Measurements from ENCODE around the gene RALA. TPM values are rescaled to one million over a fixed set of nuclear protein-coding genes. Genes with fewer than 3 reads are reported as not detected.

RALA gene
- total and polyA plus RNA-seq, 2 of the 13 experiments (the other 11 are each of a cell fraction or from before 2014, with no cell fraction given): 11.8 to 19.5 TPM

GRCh38 chr7:39693812-39694211 is 70.4 kb downstream of the RALA start:
- Histone ChIP-seq H3K27ac (ENCODE audit: extremely low read length, insufficient read depth, low read length) (no peak overlapping the region), H3K9ac (ENCODE audit: insufficient read depth, low read depth, low read length) (no peak overlapping the region), H4K20me1 (ENCODE audit: insufficient read depth, low read length) (no peaks in the 10 kb centered on the region), H3K36me3 (replicated peaks in 1 of 2; ENCODE audit: control insufficient read depth in 1 of 2, insufficient read depth in 2 of 2, low read length in 2 of 2) (peaks cover 12 to 61% of the 10 kb centered on the region in 2 experiments), H2AFZ (ENCODE audit: low read length) (no peak overlapping the region), H3K79me2 (ENCODE audit: insufficient read depth, low read length) (no peaks in the 10 kb centered on the region), H3K4me3 (replicated peaks in 1 of 3; ENCODE audit: insufficient read depth in 1 of 3, low read depth in 2 of 3, low read length in 3 of 3) (no peak overlapping the region), H3K4me2 (ENCODE audit: low read depth, low read length) (no peak overlapping the region), H3K27me3 (ENCODE audit: control insufficient read depth in 1 of 2, insufficient read depth in 2 of 2, low read length in 2 of 2) (no peaks in the 10 kb centered on the region), H3K4me1 (ENCODE audit: insufficient read depth, low read length) (no peaks in the 10 kb centered on the region), H3K9me3 (ENCODE audit: low read length) (no peaks in the 10 kb centered on the region)
- DNase-seq (ENCODE audit: low spot score) (no peak), FAIRE-seq (no peak), ATAC-seq (no peak)
- BruUV-seq (replicated peaks): no TSS peak
- TF ChIP-seq RFX1 (IDR thresholded peaks at IDR 0.05) (no peak), RXRA (CRISPR knock-in tag; IDR thresholded peaks at IDR 0.05) (no peak), YEATS2 (CRISPR knock-in tag; IDR thresholded peaks at IDR 0.05; ENCODE audit: borderline replicate concordance) (no peak)
- in situ Hi-C loops (cut with HindIII; ENCODE audit: extremely low pct_ligation_motif_present, low pct_unique_long_range_greater_than_20kb) (no loop called here), intact Hi-C loops (cut with micrococcal nuclease; ENCODE audit: unreplicated experiment) (no loop called here)
- POLR2A ChIA-PET: no interaction called here
- CTCF ChIA-PET (ENCODE audit: low intra/inter-chr PET ratio, low total read pairs): no interaction called here
- 100% methylated on average over 2 of the region's 2 CpGs for WGBS (ENCODE audit: low lambda C conversion rate)

DNA sequence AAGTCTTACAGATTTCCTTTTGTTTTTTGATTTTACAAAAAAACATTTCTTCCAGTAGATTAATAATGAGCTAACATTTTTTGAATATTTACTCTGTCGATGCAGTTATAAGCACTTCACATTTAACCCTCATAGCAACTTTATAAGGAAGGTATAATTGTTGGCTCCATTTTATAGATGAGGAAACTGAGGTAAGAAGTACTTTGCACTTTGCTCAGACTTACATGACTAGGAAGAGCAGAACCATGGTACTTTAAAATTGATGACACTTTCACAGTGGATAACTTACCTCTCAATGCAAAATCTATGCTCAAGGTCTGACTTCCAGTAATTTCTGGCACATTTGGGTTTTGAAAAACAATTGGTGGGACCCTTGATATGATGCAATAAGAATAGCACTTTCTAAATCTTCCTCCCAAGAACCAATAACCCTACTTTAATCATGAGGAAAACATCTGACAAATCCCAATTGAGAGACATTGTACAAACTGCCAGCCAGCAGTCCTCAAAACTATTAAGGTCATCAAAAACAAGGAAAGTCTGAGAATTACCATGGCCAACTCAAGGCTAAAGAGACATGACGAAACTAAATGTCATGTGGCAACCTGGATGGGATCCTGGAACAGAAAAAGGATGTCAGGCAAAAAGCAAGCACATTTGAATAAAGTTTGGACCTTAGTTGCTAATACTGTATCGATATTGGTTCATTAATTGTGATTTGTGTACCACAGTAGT is 72.6 kb downstream of the RALA start:
- Histone ChIP-seq H3K79me2 (ENCODE audit: insufficient read depth, low read length) (no peaks in the 10 kb centered on the region), H3K9ac (ENCODE audit: insufficient read depth, low read depth, low read length) (no peak overlapping the region), H3K4me2 (ENCODE audit: low read depth, low read length) (no peak overlapping the region), H3K27ac (ENCODE audit: extremely low read length, insufficient read depth, low read length) (no peak overlapping the region), H2AFZ (ENCODE audit: low read length) (no peak overlapping the region), H3K27me3 (ENCODE audit: control insufficient read depth in 1 of 2, insufficient read depth in 2 of 2, low read length in 2 of 2) (no peaks in the 10 kb centered on the region), H3K9me3 (ENCODE audit: low read length) (no peaks in the 10 kb centered on the region), H3K4me1 (ENCODE audit: insufficient read depth, low read length) (no peaks in the 10 kb centered on the region), H3K4me3 (replicated peaks in 1 of 3; ENCODE audit: insufficient read depth in 1 of 3, low read depth in 2 of 3, low read length in 3 of 3) (no peak overlapping the region), H4K20me1 (ENCODE audit: insufficient read depth, low read length) (no peaks in the 10 kb centered on the region), H3K36me3 (replicated peaks in 1 of 2; ENCODE audit: control insufficient read depth in 1 of 2, insufficient read depth in 2 of 2, low read length in 2 of 2) (peaks cover 8 to 60% of the 10 kb centered on the region in 2 experiments; a peak in 4 of 5 replicates)
- in situ Hi-C loops (cut with HindIII; ENCODE audit: extremely low pct_ligation_motif_present, low pct_unique_long_range_greater_than_20kb): no loop called here
- FAIRE-seq: no peak
- ATAC-seq: no peak
- ChIA-PET CTCF (ENCODE audit: low intra/inter-chr PET ratio, low total read pairs) (no interaction called here), POLR2A (no interaction called here)
- TF ChIP-seq NFIB (CRISPR knock-in tag; IDR thresholded peaks at IDR 0.05; ENCODE audit: borderline replicate concordance) (no peak), ZNF629 (CRISPR knock-in tag; conservative IDR thresholded peaks at IDR 0.05) (peak; percentile 61)
- WGBS (ENCODE audit: low lambda C conversion rate): 97% methylated on average over 3 of the region's 3 CpGs
- no TSS peak for BruUV-seq (replicated peaks)
- intact Hi-C loops (cut with micrococcal nuclease; ENCODE audit: unreplicated experiment): no loop called here
- DNase-seq (ENCODE audit: low spot score): no peak
